ENCODE results near the gene TBL3. TPM values are rescaled to one million over a fixed set of nuclear protein-coding genes. Genes with fewer than 3 reads are reported as not detected.
"Not testable (repeated sequence)": the region's sequence is repeated elsewhere in the genome, so short reads cannot be mapped to it uniquely, and the experiment has no call there.

TBL3 gene
- total RNA-seq, 4 donors from 2014 or later: 32.7 to 48.2 (median 36.7) TPM

GRCh38 chr16:1938910-1939309, 32.9 kb upstream of the TBL3 start:
- Histone ChIP-seq H3K4me1 (peaks cover 18 to 46% (median 20%) of the 10 kb centered on the region in 3 donors), H3K9me3 (no peaks in the 10 kb centered on the region), H3K27me3 (no peaks in the 10 kb centered on the region), H3K27ac (peak overlapping the region in 1 of 4 donors; percentile 56), H3K36me3 (peaks cover 29 to 49% (median 29%) of the 10 kb centered on the region in 3 donors), H3K4me3 (no peak overlapping the region)
- intact Hi-C loops (cut with DNase I): no loop called here
- WGBS, 2 donors: 69% methylated on average over 13 of the region's 17 CpGs; no CpG with 5 or more reads in 1 of the 2 donors
- TF ChIP-seq CTCF (IDR thresholded peaks at IDR 0.05) (no peak), POLR2A (IDR thresholded peaks at IDR 0.05) (no peak)
- no peak for DNase-seq

- peaks cover 18 to 47% (median 20%) of the 10 kb centered on the region in 3 donors for H3K4me1 ChIP-seq
- 85 to 97% methylated on average over 8 of the region's 8 CpGs for WGBS, 2 donors
- intact Hi-C loops (cut with DNase I): not testable (repeated sequence)
Measured at GRCh38 chr16:1939833-1940232, 32.0 kb upstream of the TBL3 start.

GRCh38 chr16:1940273-1941161, 31.3 kb upstream of the TBL3 start:
- peaks cover 29 to 49% (median 29%) of the 10 kb centered on the region in 3 donors for H3K36me3 ChIP-seq
- intact Hi-C loops (cut with DNase I): no loop called here

More at GRCh38 chr16:1939833-1940232, 32.0 kb upstream of the TBL3 start:
- not testable (repeated sequence) for H3K9me3 ChIP-seq, H3K27me3 ChIP-seq, H3K27ac ChIP-seq, H3K4me3 ChIP-seq, DNase-seq
- H3K36me3 ChIP-seq: peaks cover 29 to 49% (median 29%) of the 10 kb centered on the region in 3 donors

GRCh38 chr16:1941162-1942046, 30.4 kb upstream of the TBL3 start:
- WGBS, 2 donors: 75 to 76% methylated on average over 11 to 16 of the region's 30 CpGs
- H3K4me3 ChIP-seq: peak overlapping the region; percentile 76 to 90 (median 86)

More at GRCh38 chr16:1940273-1941161, 31.3 kb upstream of the TBL3 start:
- H3K4me3 ChIP-seq: no peak overlapping the region
- no peaks in the 10 kb centered on the region for H3K9me3 ChIP-seq
- 77 to 85% methylated on average over 9 to 11 of the region's 23 CpGs for WGBS, 2 donors
- no peaks in the 10 kb centered on the region for H3K27me3 ChIP-seq
- no peak for TF ChIP-seq POLR2A (IDR thresholded peaks at IDR 0.05)
- no peak for TF ChIP-seq CTCF (IDR thresholded peaks at IDR 0.05)
- no peak for DNase-seq
- H3K4me1 ChIP-seq: peaks cover 15 to 40% (median 19%) of the 10 kb centered on the region in 3 donors
- peak overlapping the region in 1 of 4 donors; percentile 92 for H3K27ac ChIP-seq

More at GRCh38 chr16:1941162-1942046, 30.4 kb upstream of the TBL3 start:
- H3K36me3 ChIP-seq: peaks cover 29 to 49% (median 29%) of the 10 kb centered on the region in 3 donors
- TF ChIP-seq CTCF (IDR thresholded peaks at IDR 0.05): no peak
- TF ChIP-seq POLR2A (IDR thresholded peaks at IDR 0.05): no peak
- no peaks in the 10 kb centered on the region for H3K27me3 ChIP-seq
- intact Hi-C loops (cut with DNase I): no loop called here
- H3K9me3 ChIP-seq: no peaks in the 10 kb centered on the region
- peak overlapping the region; percentile 85 to 96 (median 91) for H3K27ac ChIP-seq
- H3K4me1 ChIP-seq: peaks cover 13 to 35% (median 17%) of the 10 kb centered on the region in 3 donors
- no peak for DNase-seq
